GM21529 (cell line): ENCODE data around the gene TMEM95.

ENCODE experiments used
- ATAC-seq: cut with Tn5 transposase; IDR thresholded peaks from one replicate; pipeline ENCODE4 v1.9.1; 2021; ENCODE audit not compliant: unreplicated experiment

TMEM95 gene

GRCh38 chr17:7403977-7404736, 49.2 kb downstream of the TMEM95 start, which contains the start of gene TMEM256:
Gene TMEM256, minus strand, starts transcription at chr17:7404097. Its CDS starts 13 bp downstream, at chr17:7404084.
- ATAC-seq = peak; percentile 89

GRCh38 chr17:7404737-7405349, 49.9 kb downstream of the TMEM95 start:
- peak; percentile 15 for ATAC-seq

- ATAC-seq = no peak
Measured at GRCh38 chr17:7405350-7406234, 50.6 kb downstream of the TMEM95 start.

GRCh38 chr17:7406235-7406825, 51.4 kb downstream of the TMEM95 start:
- ATAC-seq = no peak
